WTC11 (cell line): ENCODE measurements around the gene SLC11A2. TPM values are rescaled to one million over a fixed set of nuclear protein-coding genes. Genes with fewer than 3 reads are reported as not detected.

Experiments used
- ATAC-seq: fragments of 200-7000 bp; cut with Tn5 transposase; 2 replicates; pipeline ENCODE4 v1.10.0; 2021; ENCODE audit warnings: mild to moderate bottlenecking, moderate library complexity
- CTCF ChIA-PET: fragments of 300-600 bp; sonication (Branson Sonifier 250); formaldehyde crosslinking; loops from one replicate; lab custom pipeline; 2021; ENCODE audit warnings: antibody characterized with exemption; lab: Charles Lee
- POLR2A ChIA-PET: fragments of 350-600 bp; sonication (Branson Sonifier 250); formaldehyde crosslinking; loops from one replicate; lab custom pipeline; 2021; ENCODE audit warnings: antibody characterized with exemption; lab: Charles Lee
- DNase-seq: peaks from one replicate; pipeline ENCODE4 v3.0.0; 2021; ENCODE audit warnings: low spot score
- H3K27ac Mint-ChIP-seq: 2 replicates; pipeline ENCODE4 v1.8.0; 2021; ENCODE audit warnings: mixed read lengths
- H3K27me3 Mint-ChIP-seq: 2 replicates; pipeline ENCODE4 v1.8.0; 2021; ENCODE audit warnings: low read depth, mild to moderate bottlenecking, moderate library complexity, mixed read lengths
- H3K36me3 Mint-ChIP-seq: 2 replicates; pipeline ENCODE4 v1.8.0; 2021; ENCODE audit warnings: mixed read lengths
- H3K4me1 Mint-ChIP-seq: 2 replicates; pipeline ENCODE4 v1.8.0; 2022; ENCODE audit warnings: mixed read lengths
- H3K4me3 Mint-ChIP-seq: 2 replicates; pipeline ENCODE4 v1.8.0; 2021; ENCODE audit warnings: mild to moderate bottlenecking, moderate library complexity, mixed read lengths
- H3K9me3 Mint-ChIP-seq: 2 replicates; pipeline ENCODE4 v1.8.0; 2021; ENCODE audit warnings: mixed read lengths
- ATF1 ChIP-seq: sonication (generic); formaldehyde crosslinking; IDR thresholded peaks from 2 replicates; pipeline ENCODE4 v1.8.1; 2023; ENCODE audit warnings: mild to moderate bottlenecking, moderate library complexity, missing genetic modification reagents
- CREB1 ChIP-seq: sonication (generic); formaldehyde crosslinking; IDR thresholded peaks from 2 replicates; pipeline ENCODE4 v1.8.0; 2023; ENCODE audit warnings: mild to moderate bottlenecking, missing genetic modification reagents
- ELF4 ChIP-seq: sonication (generic); formaldehyde crosslinking; IDR thresholded peaks from 2 replicates; pipeline ENCODE4 v1.8.1; 2022; ENCODE audit warnings: low read depth, mild to moderate bottlenecking, moderate library complexity, missing genetic modification reagents
- HMGA2 ChIP-seq: fragments of 250-450 bp; sonication (Bioruptor Pico); IDR thresholded peaks from 2 replicates; pipeline ENCODE4 v1.4.0; 2021; ENCODE audit warnings: mild to moderate bottlenecking, moderate library complexity
- IRF2 ChIP-seq: sonication (generic); formaldehyde crosslinking; IDR thresholded peaks from 2 replicates; pipeline ENCODE4 v1.8.0; 2022; ENCODE audit warnings: low read depth, missing genetic modification reagents, borderline replicate concordance
- MYBL2 ChIP-seq: sonication (generic); formaldehyde crosslinking; IDR thresholded peaks from 2 replicates; pipeline ENCODE4 v1.8.1; 2023; ENCODE audit warnings: mild to moderate bottlenecking, moderate library complexity, missing genetic modification reagents
- NFATC4 ChIP-seq: fragments of 250-450 bp; sonication (Bioruptor Pico); IDR thresholded peaks from 2 replicates; pipeline ENCODE4 v1.9.0; 2021; ENCODE audit warnings: mild to moderate bottlenecking
- NFYB ChIP-seq: sonication (generic); formaldehyde crosslinking; conservative IDR thresholded peaks from 2 replicates; pipeline ENCODE4 v1.8.0; 2022; ENCODE audit warnings: low read depth, missing genetic modification reagents
- RORB ChIP-seq: fragments of 250-450 bp; sonication (Bioruptor Pico); IDR thresholded peaks from 2 replicates; pipeline ENCODE4 v1.9.0; 2021; ENCODE audit warnings: mild to moderate bottlenecking
- SOX15 ChIP-seq: fragments of 250-450 bp; sonication (Bioruptor Pico); IDR thresholded peaks from 2 replicates; pipeline ENCODE4 v1.9.0; 2021; ENCODE audit warnings: mild to moderate bottlenecking
- TCF7 ChIP-seq: sonication (generic); formaldehyde crosslinking; IDR thresholded peaks from 2 replicates; pipeline ENCODE4 v1.8.0; 2022; ENCODE audit warnings: mild to moderate bottlenecking, low read depth, missing genetic modification reagents, moderate library complexity
- ZNF671 ChIP-seq: fragments of 250-450 bp; sonication (Bioruptor Pico); IDR thresholded peaks from 2 replicates; pipeline ENCODE4 v1.8.0; 2021; ENCODE audit warnings: mild to moderate bottlenecking
- total RNA-seq: library from RNA; stranded (reverse); gene quantifications from 3 replicates; pipeline ENCODE4 v1.2.3, GENCODE V29; 2021
- TF ChIP-seq, protein P1 (sequence below): sonication (generic); formaldehyde crosslinking; conservative IDR thresholded peaks from 2 replicates; pipeline ENCODE4 v1.8.1; 2022; ENCODE audit warnings: mild to moderate bottlenecking, missing genetic modification reagents
- TF ChIP-seq, protein P2 (sequence below): sonication (generic); formaldehyde crosslinking; IDR thresholded peaks from 2 replicates; pipeline ENCODE4 v1.8.1; 2022; ENCODE audit warnings: missing genetic modification reagents, borderline replicate concordance
- TF ChIP-seq, protein P3 (sequence below): sonication (generic); formaldehyde crosslinking; IDR thresholded peaks from 2 replicates; pipeline ENCODE4 v1.8.1; 2022; ENCODE audit warnings: mild to moderate bottlenecking, moderate library complexity, missing genetic modification reagents
- TF ChIP-seq, protein P4 (sequence below): fragments of 250-450 bp; sonication (Bioruptor Pico); IDR thresholded peaks from 2 replicates; pipeline ENCODE4 v1.9.0; 2021; ENCODE audit warnings: mild to moderate bottlenecking
- TF ChIP-seq, protein P5 (sequence below): sonication (generic); formaldehyde crosslinking; IDR thresholded peaks from 2 replicates; pipeline ENCODE4 v1.8.0; 2023; ENCODE audit warnings: missing genetic modification reagents, mild to moderate bottlenecking, borderline replicate concordance

Gene SLC11A2
- total RNA-seq, 1 experiment from 2014 or later: 58.0 TPM

DNA sequence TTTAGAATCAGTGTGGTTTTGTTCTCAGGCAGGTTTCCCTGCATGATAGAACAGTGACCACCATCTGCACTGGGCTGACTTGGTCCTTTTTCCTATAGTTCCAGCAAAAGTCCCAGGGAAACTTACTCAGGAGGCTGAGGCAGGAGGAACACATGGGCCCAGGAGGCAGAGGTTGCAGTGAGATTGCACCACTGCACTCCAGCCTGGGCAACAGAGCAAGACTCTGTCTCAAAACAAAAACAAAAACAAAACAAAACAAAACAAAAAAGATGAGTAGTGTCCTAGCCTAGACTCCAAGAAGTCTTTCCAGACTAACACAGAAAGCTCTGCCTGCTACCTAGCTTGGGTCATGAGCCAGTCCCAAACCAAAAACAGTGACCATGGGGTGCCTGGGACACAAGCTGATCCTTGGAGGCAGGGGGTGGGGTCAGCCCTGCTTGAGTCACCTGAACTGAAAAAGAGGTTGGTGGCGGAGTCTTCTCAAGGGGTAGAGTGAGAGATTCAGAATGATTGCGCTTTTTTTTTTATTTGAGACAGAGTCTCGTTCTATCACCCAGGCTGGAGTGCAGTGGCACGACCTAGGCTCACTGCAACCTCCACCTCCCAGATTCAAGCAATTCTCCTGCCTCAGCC is 7.4 kb upstream of the SLC11A2 start:
- Mint-ChIP-seq H3K4me1 (peaks cover 4% of the 10 kb centered on the region), H3K36me3 (no peaks in the 10 kb centered on the region), H3K27me3 (no peaks in the 10 kb centered on the region), H3K9me3 (no peaks in the 10 kb centered on the region), H3K4me3 (no peak overlapping the region), H3K27ac (no peak overlapping the region)
- DNase-seq (no peak), ATAC-seq (no peak)
- ChIA-PET POLR2A (no interaction called here), CTCF (no interaction called here)
- no peak for TF ChIP-seq RORB
- TF ChIP-seq HMGA2 (CRISPR knock-in tag): no peak
- no peak for TF ChIP-seq NFYB (CRISPR knock-in tag)

DNA sequence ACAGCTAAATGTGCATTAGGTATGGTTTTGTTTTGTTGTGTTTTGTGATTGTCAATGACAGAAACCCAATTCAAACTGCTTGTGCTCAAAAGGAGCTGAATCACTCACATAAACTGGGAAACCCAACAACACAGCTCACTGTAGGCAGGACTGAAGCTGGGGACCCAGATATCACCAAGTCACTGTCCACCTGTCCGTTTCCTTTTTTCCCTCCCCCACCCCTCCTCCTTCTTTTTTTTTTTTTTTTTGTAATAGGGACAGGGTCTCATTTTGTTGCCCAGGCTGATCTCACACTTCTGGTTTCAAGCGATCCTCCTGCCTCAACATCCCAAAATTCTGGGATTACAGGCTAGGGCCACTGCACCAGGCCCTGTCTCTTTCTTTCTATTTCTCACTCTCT is 6.9 kb upstream of the SLC11A2 start:
- no peaks in the 10 kb centered on the region for H3K9me3 Mint-ChIP-seq

DNA sequence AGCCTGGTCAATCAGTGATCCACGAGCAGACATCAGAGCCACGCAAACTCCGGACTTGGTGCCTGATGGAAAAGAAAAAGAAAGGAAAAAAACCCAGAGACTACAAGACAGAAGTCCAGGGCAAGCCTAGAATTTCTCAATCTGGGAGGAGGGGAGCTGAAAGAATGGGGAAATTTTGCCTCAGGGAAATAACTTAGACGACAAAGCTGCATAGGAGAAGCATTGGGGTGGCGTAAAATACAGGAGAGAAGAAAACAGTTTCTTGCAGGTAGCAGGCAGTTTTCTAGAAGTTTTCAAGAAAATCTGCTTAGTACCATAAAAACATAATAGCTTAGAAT is 2.6 kb upstream of the SLC11A2 start:
- no peak for ATAC-seq
- TF ChIP-seq IRF2: no peak
- TF ChIP-seq, protein P1, sequence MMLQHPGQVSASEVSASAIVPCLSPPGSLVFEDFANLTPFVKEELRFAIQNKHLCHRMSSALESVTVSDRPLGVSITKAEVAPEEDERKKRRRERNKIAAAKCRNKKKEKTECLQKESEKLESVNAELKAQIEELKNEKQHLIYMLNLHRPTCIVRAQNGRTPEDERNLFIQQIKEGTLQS (CRISPR knock-in tag): no peak
- TF ChIP-seq TCF7 (CRISPR knock-in tag): no peak
- TF ChIP-seq ZNF671 (CRISPR knock-in tag): no peak
- no peak for TF ChIP-seq SOX15
- TF ChIP-seq, protein P2, sequence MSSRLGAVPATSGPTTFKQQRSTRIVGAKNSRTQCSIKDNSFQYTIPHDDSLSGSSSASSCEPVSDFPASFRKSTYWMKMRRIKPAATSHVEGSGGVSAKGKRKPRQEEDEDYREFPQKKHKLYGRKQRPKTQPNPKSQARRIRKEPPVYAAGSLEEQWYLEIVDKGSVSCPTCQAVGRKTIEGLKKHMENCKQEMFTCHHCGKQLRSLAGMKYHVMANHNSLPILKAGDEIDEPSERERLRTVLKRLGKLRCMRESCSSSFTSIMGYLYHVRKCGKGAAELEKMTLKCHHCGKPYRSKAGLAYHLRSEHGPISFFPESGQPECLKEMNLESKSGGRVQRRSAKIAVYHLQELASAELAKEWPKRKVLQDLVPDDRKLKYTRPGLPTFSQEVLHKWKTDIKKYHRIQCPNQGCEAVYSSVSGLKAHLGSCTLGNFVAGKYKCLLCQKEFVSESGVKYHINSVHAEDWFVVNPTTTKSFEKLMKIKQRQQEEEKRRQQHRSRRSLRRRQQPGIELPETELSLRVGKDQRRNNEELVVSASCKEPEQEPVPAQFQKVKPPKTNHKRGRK (CRISPR knock-in tag): no peak
- TF ChIP-seq, protein P3, sequence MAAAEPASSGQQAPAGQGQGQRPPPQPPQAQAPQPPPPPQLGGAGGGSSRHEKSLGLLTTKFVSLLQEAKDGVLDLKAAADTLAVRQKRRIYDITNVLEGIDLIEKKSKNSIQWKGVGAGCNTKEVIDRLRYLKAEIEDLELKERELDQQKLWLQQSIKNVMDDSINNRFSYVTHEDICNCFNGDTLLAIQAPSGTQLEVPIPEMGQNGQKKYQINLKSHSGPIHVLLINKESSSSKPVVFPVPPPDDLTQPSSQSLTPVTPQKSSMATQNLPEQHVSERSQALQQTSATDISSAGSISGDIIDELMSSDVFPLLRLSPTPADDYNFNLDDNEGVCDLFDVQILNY: no peak
- TF ChIP-seq ELF4 (CRISPR knock-in tag): no peak
- TF ChIP-seq NFATC4 (CRISPR knock-in tag): no peak
- TF ChIP-seq, protein P4, sequence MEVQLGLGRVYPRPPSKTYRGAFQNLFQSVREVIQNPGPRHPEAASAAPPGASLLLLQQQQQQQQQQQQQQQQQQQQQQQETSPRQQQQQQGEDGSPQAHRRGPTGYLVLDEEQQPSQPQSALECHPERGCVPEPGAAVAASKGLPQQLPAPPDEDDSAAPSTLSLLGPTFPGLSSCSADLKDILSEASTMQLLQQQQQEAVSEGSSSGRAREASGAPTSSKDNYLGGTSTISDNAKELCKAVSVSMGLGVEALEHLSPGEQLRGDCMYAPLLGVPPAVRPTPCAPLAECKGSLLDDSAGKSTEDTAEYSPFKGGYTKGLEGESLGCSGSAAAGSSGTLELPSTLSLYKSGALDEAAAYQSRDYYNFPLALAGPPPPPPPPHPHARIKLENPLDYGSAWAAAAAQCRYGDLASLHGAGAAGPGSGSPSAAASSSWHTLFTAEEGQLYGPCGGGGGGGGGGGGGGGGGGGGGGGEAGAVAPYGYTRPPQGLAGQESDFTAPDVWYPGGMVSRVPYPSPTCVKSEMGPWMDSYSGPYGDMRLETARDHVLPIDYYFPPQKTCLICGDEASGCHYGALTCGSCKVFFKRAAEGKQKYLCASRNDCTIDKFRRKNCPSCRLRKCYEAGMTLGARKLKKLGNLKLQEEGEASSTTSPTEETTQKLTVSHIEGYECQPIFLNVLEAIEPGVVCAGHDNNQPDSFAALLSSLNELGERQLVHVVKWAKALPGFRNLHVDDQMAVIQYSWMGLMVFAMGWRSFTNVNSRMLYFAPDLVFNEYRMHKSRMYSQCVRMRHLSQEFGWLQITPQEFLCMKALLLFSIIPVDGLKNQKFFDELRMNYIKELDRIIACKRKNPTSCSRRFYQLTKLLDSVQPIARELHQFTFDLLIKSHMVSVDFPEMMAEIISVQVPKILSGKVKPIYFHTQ: no peak
- TF ChIP-seq ATF1 (CRISPR knock-in tag): no peak
- TF ChIP-seq, protein P5, sequence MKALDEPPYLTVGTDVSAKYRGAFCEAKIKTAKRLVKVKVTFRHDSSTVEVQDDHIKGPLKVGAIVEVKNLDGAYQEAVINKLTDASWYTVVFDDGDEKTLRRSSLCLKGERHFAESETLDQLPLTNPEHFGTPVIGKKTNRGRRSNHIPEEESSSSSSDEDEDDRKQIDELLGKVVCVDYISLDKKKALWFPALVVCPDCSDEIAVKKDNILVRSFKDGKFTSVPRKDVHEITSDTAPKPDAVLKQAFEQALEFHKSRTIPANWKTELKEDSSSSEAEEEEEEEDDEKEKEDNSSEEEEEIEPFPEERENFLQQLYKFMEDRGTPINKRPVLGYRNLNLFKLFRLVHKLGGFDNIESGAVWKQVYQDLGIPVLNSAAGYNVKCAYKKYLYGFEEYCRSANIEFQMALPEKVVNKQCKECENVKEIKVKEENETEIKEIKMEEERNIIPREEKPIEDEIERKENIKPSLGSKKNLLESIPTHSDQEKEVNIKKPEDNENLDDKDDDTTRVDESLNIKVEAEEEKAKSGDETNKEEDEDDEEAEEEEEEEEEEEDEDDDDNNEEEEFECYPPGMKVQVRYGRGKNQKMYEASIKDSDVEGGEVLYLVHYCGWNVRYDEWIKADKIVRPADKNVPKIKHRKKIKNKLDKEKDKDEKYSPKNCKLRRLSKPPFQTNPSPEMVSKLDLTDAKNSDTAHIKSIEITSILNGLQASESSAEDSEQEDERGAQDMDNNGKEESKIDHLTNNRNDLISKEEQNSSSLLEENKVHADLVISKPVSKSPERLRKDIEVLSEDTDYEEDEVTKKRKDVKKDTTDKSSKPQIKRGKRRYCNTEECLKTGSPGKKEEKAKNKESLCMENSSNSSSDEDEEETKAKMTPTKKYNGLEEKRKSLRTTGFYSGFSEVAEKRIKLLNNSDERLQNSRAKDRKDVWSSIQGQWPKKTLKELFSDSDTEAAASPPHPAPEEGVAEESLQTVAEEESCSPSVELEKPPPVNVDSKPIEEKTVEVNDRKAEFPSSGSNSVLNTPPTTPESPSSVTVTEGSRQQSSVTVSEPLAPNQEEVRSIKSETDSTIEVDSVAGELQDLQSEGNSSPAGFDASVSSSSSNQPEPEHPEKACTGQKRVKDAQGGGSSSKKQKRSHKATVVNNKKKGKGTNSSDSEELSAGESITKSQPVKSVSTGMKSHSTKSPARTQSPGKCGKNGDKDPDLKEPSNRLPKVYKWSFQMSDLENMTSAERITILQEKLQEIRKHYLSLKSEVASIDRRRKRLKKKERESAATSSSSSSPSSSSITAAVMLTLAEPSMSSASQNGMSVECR: no peak
- no peak for TF ChIP-seq CREB1 (CRISPR knock-in tag)
- TF ChIP-seq HMGA2 (CRISPR knock-in tag): no peak
- TF ChIP-seq MYBL2: no peak
- ChIA-PET CTCF (interaction anchor here (0.7 to 4.7 kb wide), 18 partner anchors 10 to 313 kb away, joined by 3 to 55 read pairs (median 4); partner anchors contain the start of genes ATF1, CSRNP2 and TMPRSS12), POLR2A (interaction anchor here (0.5 kb wide), 1 partner anchor 292 kb away, joined by 3 read pairs; no protein-coding TSS in a partner anchor)
- Mint-ChIP-seq H3K4me3 (no peak overlapping the region), H3K36me3 (no peaks in the 10 kb centered on the region), H3K4me1 (peaks cover 41% of the 10 kb centered on the region), H3K27ac (no peak overlapping the region), H3K27me3 (no peaks in the 10 kb centered on the region), H3K9me3 (no peaks in the 10 kb centered on the region)
- no peak for DNase-seq

More for the DNA sequence above, 6.9 kb upstream of the SLC11A2 start:
- H3K27ac Mint-ChIP-seq: no peak overlapping the region
- no peak for DNase-seq
- ATAC-seq: no peak
- H3K27me3 Mint-ChIP-seq: no peaks in the 10 kb centered on the region
- no peak for TF ChIP-seq HMGA2 (CRISPR knock-in tag)
- TF ChIP-seq ATF1 (CRISPR knock-in tag): no peak
- peaks cover 10% of the 10 kb centered on the region for H3K4me1 Mint-ChIP-seq
- ChIA-PET POLR2A (no interaction called here), CTCF (interaction anchor here (0.6 kb wide), 1 partner anchor 246 kb away, joined by 5 read pairs; no protein-coding TSS in a partner anchor)
- no peak overlapping the region for H3K4me3 Mint-ChIP-seq
- no peaks in the 10 kb centered on the region for H3K36me3 Mint-ChIP-seq
